ENCODE measurements around the gene DNAAF1. TPM values are rescaled to one million over a fixed set of nuclear protein-coding genes. Genes with fewer than 3 reads are reported as not detected.
"Not testable (repeated sequence)": the region's sequence is repeated elsewhere in the genome, so short reads cannot be mapped to it uniquely, and the experiment has no call there.

DNAAF1 gene
- total RNA-seq, 6 experiments from 2014 or later: 0.37 to 5.6 (median 2.1) TPM; not detected in 2

- H3K36me3 ChIP-seq: no peaks in the 10 kb centered on the region
- H3K4me1 ChIP-seq: no peaks in the 10 kb centered on the region
- H3K4me3 ChIP-seq: no peak overlapping the region
- ATAC-seq (no peak), DNase-seq (no peak)
- H3K27ac ChIP-seq: no peak overlapping the region
- H3K27me3 ChIP-seq: no peaks in the 10 kb centered on the region
- TF ChIP-seq POLR2A (IDR thresholded peaks at IDR 0.05) (no peak), CTCF (IDR thresholded peaks at IDR 0.05) (no peak)
- intact Hi-C loops (cut with DNase I): no loop called here
- no peaks in the 10 kb centered on the region for H3K9me3 ChIP-seq
- WGBS (ENCODE audit: insufficient coverage, low coverage, low lambda C conversion rate, missing lambda C conversion rate): 86% methylated on average over 5 of the region's 5 CpGs
Measured at GRCh38 chr16:84215531-84215930, 70.4 kb downstream of the DNAAF1 start.

GRCh38 chr16:84216144-84216543 lies 71.0 kb downstream of the DNAAF1 start:
- intact Hi-C loops (cut with DNase I); DNase-seq; H3K36me3 ChIP-seq; H3K4me1 ChIP-seq; ATAC-seq; H3K27ac ChIP-seq; H3K4me3 ChIP-seq; H3K27me3 ChIP-seq; H3K9me3 ChIP-seq: not testable (repeated sequence)
- 40% methylated on average over 1 of the region's 3 CpGs for WGBS (ENCODE audit: insufficient coverage, low coverage, low lambda C conversion rate, missing lambda C conversion rate)

GRCh38 chr16:84218176-84218823 lies 73.2 kb downstream of the DNAAF1 start:
- Histone ChIP-seq H3K4me1 (no peaks in the 10 kb centered on the region), H3K4me3 (no peak overlapping the region), H3K9me3 (no peaks in the 10 kb centered on the region), H3K27me3 (no peaks in the 10 kb centered on the region), H3K27ac (no peak overlapping the region), H3K36me3 (no peaks in the 10 kb centered on the region)
- WGBS (ENCODE audit: insufficient coverage, low coverage, low lambda C conversion rate, missing lambda C conversion rate): 72% methylated on average over 17 of the region's 17 CpGs
- no peak for TF ChIP-seq POLR2A (IDR thresholded peaks at IDR 0.05)
- no peak for TF ChIP-seq CTCF (IDR thresholded peaks at IDR 0.05)
- no peak for ATAC-seq
- intact Hi-C loops (cut with DNase I): no loop called here
- no peak for DNase-seq

GRCh38 chr16:84218956-84219355 lies 73.8 kb downstream of the DNAAF1 start:
- Histone ChIP-seq H3K9me3 (no peaks in the 10 kb centered on the region), H3K27ac (no peak overlapping the region), H3K27me3 (no peaks in the 10 kb centered on the region), H3K4me3 (no peak overlapping the region), H3K36me3 (no peaks in the 10 kb centered on the region), H3K4me1 (no peaks in the 10 kb centered on the region)
- ATAC-seq: no peak
- intact Hi-C loops (cut with DNase I): no loop called here
- 58% methylated on average over 4 of the region's 6 CpGs for WGBS (ENCODE audit: insufficient coverage, low coverage, low lambda C conversion rate, missing lambda C conversion rate)
- TF ChIP-seq CTCF (IDR thresholded peaks at IDR 0.05) (no peak), POLR2A (IDR thresholded peaks at IDR 0.05) (no peak)
- DNase-seq: no peak

GRCh38 chr16:84220851-84221250 lies 75.7 kb downstream of the DNAAF1 start:
- Histone ChIP-seq H3K9me3 (no peaks in the 10 kb centered on the region), H3K4me3 (no peak overlapping the region), H3K4me1 (no peaks in the 10 kb centered on the region), H3K27me3 (no peaks in the 10 kb centered on the region), H3K27ac (no peak overlapping the region), H3K36me3 (no peaks in the 10 kb centered on the region)
- WGBS (ENCODE audit: insufficient coverage, low coverage, low lambda C conversion rate, missing lambda C conversion rate): 75% methylated on average over 1 of the region's 1 CpG
- intact Hi-C loops (cut with DNase I): no loop called here
- ATAC-seq (no peak), DNase-seq (no peak)
- TF ChIP-seq POLR2A (IDR thresholded peaks at IDR 0.05) (no peak), CTCF (IDR thresholded peaks at IDR 0.05) (no peak)
